Mesenteric fat pad (tissue), 1 donor: ENCODE results near the gene LIPN. TPM values are rescaled to one million over a fixed set of nuclear protein-coding genes. Genes with fewer than 3 reads are reported as not detected.

Experiments
- DNase-seq: peaks from one replicate; pipeline ENCODE4 v3.0.0-alpha.2; 2020; ENCODE audit warnings: low spot score
- total RNA-seq: library from RNA; stranded (reverse); fragmentation: NEBNext Ultra II Directional; extraction: Animal tissue kit (Norgen Biotek cat#: 25700); gene quantifications from one replicate; pipeline ENCODE4 v1.2.1, GENCODE V29; 2021
- donor health status: DM: yes; HTN: yes; CAD: no.

Gene LIPN
- total RNA-seq, 1 donor from 2014 or later = 0.74 TPM

GRCh38 chr10:88783724-88784123 is 23.9 kb downstream of the LIPN start:
- no peak for DNase-seq

DNA sequence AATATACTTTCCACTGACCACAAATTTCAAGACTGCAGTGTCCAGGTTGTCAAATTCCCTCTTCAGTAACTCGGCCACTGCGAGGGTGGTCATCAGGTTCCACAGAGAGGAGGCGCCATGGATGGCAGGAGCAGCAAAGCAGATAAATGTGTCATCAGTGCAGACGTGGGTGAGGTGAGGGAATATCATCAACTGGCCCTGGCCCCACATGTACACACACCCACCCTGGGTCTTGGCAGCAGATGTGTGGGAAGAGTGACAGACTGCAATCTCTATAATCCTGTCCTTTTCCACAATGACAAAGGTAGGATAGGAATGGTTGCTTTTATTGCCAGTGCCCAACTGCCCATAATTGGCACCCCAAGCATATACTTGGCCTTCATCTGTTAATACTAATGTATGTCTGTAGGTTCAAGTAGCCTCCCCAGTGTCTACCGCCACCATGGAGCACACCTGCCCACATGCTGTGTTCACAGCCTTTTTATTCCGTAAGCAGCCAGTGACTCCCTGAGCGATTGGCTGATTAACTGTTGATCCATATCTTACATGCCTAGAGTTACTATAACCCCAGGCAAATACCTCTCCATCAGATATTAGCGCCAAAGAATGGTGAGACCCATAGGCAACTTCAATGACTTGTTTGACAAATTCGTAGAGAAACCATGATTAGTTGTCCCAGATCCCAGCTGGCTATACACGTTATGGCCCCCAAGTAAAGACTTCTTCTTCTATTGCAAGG is 26.4 kb downstream of the LIPN start:
- no peak for DNase-seq

DNA sequence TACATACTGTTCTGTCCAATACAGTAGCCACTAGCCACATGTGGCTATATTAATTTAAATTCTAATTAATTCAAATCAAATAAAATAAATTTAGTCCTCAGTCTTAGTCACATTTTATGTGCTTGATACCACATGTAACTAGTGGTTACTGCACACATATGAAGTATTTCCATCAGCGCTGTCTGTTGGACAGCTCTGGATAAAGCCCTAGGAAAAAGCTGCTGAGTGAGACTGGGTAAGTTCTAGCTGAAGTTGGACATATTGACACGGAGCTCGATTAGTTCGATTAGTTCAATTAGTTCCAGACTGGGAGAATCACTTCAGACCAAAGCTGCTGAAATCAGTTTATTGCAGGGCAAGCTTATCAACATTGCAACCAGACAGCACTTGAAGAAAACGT is 27.6 kb downstream of the LIPN start:
- no peak for DNase-seq

DNA sequence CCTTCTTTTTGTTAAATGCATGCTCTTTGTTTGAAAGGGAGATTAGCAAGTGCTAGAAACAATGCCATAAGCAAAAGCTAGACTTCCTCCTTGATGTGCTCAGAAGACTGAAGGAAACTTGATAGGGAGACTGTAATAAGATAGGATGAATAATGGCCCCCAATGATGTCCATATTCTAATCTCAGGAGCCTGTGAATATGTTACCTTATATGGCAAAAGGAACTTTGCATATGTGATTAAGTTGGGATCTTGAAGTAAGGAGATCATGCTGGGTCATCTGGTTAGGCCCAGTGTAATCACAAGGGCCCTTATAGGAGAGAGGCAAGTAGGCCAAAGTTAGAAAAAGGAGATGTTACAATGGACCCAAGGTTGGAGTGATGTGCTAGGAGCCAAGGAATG is 29.1 kb downstream of the LIPN start:
- DNase-seq = no peak

GRCh38 chr10:88791924-88792323 is 32.1 kb downstream of the LIPN start:
- DNase-seq = no peak

- DNase-seq = no peak
Observed at GRCh38 chr10:88792661-88793060, 32.8 kb downstream of the LIPN start.

DNA sequence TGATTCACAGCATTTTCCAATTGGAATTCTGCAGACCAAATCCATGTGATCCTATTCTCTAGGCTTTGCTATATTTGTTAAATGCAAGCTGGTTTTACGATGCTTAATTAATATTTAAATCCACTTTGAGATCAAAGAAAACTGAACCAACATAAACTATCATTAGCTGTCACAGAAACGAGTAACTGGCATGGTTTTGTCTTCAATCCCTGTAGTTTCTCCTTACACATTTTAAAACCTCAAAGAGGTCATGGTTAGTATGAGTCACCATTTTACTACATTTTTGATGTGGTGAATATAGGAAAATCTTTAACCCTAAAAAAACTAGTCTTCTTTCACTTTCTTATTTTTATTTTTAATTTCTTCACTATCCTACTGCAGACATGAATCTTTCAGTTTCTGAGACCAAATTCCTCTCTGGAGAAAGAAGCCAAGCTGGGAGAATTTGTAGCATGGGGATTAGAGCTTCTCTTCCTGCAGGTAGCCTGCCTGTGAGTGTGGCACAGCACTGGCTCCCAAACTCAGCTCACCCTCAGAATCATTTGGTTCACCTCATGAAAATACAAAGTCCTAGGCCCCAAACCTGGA is 34.0 kb downstream of the LIPN start:
- DNase-seq = no peak

DNA sequence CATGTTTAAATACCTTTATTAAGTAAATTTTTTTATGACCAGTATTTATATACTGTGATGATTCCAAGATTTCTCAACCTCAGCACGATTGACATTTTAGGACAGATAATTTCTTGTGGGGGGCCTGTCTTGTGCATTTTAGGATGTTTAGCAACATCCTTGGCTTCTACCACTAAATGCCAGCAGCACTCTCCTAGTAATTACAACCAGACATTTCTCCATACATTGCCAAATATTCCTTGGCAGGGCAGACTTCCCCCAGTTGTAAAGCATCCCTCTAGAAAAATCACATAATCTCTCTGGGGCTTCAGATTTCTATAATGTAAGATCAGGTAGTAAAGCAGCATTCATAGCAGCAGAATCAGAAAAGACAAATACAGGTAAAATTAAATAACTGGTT is 34.9 kb downstream of the LIPN start:
- no peak for DNase-seq

DNA sequence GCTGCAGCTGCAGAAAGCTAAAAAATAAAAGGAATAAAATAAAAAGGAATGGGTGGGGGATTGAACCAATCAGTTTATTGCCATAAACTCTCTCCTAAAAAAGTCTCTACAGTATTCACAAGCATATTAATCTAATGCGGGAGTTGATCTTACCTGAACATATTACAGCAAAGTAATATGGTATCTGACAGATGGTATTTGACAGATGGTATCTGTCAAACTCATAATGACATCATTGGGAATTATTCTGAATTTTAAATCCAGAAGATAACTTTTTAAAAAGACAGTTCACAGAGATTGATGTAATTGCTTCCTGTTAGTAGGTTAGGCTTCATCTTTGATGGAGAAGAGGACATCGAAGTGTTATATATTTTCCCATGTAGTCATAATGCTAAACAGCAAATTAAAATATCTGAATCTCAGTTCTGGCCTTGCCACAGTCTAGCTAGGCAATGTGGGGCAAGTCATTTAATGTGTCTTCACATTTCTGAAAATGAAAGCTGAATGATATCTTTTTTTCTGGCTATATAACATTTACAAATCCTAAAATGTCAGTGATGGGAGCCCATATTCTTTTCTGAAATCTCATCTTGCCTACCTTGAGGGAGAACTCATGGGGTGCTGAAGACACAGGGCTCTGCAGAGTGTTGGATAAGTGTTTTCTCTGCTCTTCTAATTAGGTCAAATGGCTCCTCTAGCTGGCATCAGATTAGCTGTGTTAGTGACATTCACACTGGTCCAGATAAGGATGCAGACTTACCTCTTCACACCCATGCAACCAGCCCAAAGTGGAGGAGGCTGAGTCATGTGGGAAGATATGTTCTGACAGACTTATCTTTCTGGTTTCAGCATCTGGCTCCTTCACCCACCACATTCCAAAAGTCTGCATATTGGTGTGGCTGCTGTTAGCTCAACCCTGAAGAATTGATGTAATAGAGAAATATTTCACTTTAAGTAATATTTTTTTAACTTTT is 40.6 kb downstream of the LIPN start:
- no peak for DNase-seq

DNA sequence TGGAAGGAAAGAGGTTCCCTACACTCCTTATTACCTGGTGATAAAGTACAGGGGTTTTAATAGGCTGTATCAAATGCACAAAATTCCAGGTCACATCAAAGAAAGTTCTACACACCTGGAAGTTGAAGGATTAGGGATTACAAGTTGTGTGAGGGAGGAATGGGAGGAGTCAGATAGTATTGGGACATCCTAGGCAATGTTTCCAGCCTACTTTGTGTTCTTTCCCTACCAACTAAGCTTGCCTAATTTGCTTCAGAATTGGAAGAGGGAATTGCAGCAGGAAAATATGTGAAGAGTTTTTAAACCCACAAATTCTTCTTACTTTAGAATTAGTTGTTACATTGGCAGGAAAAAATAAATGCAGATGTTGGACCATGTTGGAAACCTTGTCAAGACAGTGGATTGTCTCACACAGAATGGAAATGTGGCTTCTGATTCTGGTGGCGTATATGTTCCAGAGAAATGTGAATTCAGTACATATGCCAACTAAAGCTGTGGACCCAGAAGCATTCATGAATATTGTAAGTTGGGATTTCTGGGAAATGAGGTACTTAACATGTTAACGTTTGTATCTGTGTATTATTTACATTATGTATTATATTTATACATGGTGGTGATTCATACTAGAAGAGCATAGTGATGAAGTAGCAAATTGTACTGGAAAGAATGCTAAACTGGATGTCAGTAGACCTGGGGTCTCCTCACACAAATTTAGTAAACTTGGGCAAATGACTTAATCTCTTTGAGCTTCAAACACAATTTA is 42.9 kb downstream of the LIPN start, which contains the start of gene LIPM:
Gene LIPM (plus strand): TSS at position 208 of the 763 bp plus-strand sequence. CDS start 167 bp downstream, at position 375.
- DNase-seq = no peak

DNA sequence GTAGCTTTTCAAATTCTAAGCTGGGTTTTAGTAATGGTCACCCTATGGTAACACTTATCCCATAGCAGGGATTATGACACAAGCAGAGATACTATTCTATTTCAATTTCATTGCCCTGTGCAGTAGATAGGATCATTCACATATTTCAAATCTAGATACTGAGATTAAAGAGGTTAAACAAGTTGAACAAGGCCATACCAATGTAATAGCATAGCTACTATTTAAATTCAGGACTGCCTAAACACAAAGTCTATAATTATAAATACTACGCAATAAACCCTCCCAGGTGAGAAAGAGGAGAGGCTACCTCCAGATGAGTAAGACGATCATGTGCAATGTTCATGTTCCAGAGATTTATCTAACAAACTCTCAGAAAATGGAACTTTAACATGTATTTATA is 43.8 kb downstream of the LIPN start:
- DNase-seq = no peak

- no peak for DNase-seq
Observed at GRCh38 chr10:88804083-88804812, 44.4 kb downstream of the LIPN start.

DNA sequence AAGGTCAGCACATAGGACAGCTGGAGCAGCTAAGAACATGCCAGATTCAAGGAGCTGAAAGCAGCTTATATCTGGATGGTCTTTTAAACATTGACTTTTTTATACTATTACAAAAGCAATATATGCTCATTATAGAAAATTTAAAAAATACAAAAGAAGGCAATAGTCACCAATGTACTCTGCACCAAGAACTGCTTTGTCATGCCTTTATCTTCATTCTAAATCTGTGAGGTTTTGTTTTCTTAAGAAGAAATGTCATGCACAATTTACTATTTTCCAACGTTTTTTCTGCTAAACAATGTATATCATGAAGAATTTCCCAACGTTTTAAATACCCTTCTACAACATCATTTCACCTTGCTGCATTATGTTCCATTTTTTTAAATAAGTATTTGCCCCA is 45.5 kb downstream of the LIPN start:
- no peak for DNase-seq

DNA sequence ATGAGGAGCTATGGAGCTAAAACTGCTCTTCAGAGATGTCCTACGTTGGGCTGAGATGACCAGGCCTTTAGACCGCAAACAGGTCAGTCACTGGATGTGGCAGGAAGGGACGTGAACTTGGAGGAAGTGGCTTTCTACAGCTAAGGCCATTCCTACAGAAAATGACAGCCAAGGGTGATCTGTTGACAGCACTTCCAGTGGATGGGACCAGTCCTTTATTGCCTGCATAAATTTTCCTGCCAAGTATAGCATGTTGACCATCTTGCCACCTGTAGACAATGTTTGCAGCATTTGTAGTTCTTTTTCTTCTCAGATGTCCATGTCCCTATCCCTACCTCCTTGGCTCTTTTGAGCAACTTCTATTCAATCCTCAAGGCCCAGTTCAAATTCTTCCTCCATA is 46.1 kb downstream of the LIPN start:
- no peak for DNase-seq

DNA sequence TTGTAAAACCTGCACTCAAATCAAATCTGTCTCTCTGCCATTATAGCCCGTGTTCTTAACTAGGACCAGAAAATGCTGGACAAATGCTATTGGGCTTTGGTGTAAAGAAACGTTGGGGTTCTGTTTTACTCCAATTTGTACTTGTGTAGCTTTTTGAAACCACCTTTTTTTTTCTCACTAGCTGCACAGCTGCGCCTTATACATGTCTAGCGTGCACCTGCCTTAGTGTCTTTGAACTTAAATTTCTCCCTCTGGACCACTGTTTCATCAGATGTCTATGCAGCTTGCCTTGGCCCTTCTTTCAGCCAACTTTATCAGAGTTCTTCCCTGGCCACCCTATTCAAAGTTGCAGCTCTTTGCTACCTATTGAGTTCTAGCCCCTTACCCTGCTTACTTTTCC is 49.8 kb downstream of the LIPN start:
- no peak for DNase-seq

DNA sequence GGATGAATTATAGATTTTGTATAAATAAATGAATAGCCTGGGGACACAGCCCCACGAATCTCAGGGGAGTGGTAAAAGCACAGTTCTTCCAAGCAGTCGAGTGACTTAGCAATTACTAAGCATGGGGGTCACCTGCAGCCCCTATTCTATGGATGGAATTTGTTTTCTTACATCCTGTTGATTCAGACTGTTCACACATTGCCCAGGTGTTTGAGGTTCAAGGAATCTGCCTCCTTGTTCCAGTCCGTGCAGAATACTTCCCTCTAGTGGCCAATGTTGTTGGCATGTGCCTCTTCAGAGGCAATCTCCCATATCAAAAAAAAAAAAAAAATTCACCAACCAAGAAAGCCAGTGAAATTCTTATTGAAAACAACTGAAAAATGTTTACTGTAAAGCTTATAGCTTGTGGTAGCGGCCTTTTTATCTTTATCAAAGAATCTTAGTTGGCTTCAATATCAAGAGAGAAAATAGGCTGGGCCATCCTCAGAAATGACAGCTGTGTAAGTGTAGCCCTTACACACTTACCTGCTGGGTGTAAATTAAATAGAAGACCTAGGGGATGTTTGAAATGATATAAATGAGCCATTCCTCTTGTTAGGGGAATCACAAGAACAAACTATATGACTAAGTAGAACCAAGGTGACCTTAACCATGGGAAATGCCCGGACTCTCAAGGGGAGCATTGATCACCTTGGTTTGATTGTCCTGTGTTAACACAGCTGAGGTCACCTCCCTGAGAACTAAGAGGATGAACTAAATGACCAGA is 50.6 kb downstream of the LIPN start:
- no peak for DNase-seq

DNA sequence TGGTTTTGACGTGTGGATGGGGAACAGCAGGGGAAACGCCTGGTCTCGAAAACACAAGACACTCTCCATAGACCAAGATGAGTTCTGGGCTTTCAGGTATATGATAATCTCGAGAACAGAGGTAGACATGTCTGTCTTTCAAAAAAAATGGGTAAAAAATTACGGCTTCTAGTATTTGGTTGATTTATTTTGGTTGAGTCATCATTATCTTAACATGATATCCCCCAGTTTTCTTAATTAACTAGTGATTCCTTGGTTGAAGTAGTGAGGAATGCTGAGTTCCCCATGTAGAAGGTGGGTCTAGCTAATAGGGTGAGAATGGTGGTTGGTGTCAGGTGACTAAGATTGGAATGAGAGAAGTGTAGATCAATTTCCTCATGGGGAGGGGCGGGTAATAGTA is 53.4 kb downstream of the LIPN start:
- DNase-seq = no peak

DNA sequence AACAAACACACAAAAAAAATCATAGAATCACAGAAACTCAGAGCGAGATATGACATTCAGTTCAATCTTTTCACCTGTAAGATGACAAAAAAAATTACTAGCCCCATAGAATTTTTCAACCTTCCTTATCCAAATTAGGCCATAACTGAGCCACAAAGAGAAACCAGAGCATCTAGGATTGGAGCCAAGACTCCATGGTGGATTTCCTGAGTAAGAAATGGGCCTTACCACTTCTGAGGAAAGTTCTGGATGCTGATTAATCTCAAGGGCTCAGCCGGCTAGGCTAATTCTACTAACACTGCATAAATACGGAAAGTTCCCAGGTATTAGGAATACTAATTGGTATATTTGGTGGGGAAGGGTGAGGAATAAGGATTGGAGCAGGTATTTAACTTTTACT is 59.5 kb downstream of the LIPN start:
- no peak for DNase-seq

DNA sequence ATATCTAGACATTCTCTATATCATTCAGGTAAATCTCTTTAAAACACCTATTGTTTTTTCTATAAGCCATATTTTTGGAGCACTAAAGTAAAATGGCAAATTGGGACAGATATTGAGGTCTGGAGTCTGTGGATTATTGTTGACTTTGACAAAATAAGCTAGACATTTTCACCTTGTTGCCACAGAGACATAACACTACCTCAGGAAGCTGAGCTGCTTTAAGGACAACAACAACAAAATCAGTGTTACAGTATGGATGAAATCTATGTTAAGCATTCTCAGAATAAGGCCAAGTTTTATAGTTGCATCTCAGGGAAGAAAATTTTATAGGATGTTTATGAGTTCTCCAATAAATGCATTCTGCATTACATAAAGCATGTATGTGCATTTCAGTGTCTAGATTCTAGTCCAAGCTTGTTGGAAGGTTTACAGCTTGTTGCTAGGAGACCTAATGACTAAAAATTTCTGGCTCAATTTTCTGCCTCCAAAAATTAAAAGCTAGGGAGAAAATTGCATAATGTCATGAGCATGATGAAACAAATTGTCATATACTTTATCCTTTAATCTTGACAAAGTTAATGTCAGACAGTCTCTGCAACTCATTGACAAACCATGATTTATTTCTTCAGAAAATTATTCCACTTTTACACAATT is 61.1 kb downstream of the LIPN start:
- DNase-seq = no peak
